GM19035 (cell line): Measurements from ENCODE around the gene ADA.
"Not testable (repeated sequence)": the region's sequence is repeated elsewhere in the genome, so short reads cannot be mapped to it uniquely, and the experiment has no call there.

ENCODE experiments used
- ATAC-seq: cut with Tn5 transposase; IDR thresholded peaks from one replicate; pipeline ENCODE4 v1.9.1; 2021; ENCODE audit not compliant: unreplicated experiment

Gene ADA

GRCh38 chr20:44678990-44679611 lies 27.6 kb upstream of the ADA start:
- no peak for ATAC-seq

DNA sequence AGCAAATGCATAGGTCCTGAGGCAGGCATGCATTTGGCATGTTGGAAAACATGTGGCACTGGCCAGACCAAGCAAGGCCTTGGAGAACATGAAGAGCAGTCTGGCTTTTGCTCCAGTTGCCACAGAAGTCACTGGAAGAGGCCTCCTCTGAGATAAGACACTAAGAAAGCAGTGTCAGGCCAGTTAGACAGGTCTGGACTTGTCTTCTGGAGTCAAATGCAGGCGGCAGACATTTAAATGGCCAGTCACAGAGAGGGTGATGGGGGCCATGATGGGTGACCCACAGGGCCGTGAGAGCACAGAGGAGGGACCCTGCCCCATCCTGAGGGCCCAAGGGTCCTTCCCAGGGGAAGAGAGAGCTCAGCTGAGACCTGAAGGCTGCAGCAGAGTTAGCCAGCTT lies 26.7 kb upstream of the ADA start:
- no peak for ATAC-seq

GRCh38 chr20:44672318-44672902 lies 20.9 kb upstream of the ADA start:
- ATAC-seq, result not testable (repeated sequence)

DNA sequence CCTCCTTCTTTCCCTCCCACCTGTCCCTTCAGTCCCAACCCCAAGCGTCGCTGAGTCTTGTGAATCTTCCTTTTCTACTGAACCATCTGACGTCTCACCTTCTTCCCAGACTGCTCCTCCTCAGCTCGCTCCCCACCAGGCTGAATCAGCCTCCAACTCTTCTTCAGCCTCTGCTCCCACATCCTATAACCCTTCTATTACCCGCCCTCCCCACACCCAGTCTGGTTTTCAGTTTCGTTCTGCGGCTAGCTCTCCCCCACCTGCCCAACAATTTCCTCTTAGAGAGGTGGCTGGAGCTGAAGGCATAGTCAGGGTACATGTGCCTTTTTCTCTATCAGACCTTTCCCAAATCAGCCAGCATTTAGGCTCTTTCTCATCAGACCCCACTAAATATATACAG lies 20.0 kb upstream of the ADA start:
- ATAC-seq, result not testable (repeated sequence)

- not testable (repeated sequence) for ATAC-seq
Observed at GRCh38 chr20:44670851-44671250, 19.4 kb upstream of the ADA start.

DNA sequence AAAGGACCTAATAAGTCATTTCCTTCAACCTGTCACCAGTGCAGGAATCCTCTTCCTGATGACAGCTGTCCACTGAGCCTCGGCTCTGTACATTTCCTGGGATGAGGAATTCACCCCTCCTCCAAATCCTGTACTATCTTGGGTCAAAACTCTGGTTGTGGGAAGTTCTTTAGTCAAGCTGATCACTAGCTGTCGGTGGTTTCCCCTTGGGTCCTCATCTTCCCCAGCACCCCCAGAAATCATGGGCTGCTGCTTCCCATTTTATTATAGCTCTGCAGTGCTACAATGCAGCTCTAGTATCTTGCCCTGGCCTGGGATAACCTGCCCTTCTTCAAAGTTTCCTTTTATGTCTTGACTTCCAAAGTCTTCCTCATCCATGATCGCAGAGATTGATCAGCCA lies 14.6 kb upstream of the ADA start:
- no peak for ATAC-seq

DNA sequence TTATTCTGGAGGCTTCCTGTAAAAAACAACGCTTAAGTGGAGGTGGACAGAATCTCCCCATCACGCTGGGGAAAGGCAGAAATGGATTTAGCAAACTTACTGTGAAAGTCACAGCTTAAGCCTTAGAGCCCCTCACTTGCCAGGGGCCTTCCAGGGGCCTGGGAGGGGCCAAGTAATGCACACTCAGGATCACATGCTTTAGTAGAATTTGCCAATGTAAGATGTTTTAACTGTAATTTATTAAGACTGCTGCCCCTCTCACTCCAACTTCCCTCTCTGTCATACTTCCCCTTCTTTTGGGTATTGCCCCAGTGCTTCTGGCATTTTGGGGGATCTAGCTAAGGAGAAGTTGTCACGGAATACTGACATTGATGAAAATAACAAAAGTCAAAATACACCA lies 12.6 kb upstream of the ADA start:
- no peak for ATAC-seq

DNA sequence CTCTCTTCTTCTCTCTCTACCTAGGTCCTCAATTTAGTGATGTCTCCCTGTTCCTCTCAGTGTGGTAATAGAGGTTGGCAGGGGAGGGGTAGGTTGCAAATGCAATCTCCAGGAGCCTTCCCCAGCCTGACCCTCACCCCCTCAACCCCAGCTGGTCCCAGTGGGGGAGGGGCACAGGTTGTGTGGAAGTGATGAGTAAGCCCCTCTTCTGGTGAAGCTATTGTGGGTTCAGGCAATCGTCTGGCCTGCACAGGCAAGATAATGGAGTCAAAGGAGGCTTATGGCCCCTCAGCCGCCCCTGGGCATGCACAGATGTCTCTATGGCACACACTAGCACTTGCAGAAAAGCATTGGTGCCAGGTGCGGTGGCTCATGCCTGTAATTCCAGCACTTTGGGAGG lies 10.8 kb upstream of the ADA start:
- no peak for ATAC-seq

DNA sequence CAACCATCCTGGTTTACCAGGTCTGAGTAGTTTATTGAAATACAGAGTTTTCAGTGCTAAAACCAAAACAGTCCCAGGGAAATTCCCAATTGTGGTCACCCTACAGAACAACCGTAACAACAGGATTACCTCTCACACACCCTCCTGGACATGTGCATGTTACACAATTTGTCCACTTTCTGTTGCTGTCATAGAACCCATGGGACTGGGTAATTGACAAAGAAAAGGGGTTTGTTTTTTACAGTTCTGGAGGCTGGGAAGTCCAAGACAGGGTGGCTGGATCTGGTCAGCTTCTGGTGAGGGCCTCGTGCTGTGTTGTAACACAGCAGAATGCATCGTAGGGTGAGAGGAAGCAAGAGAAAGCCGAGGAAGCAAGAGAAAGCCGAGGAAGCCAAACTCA lies 9.1 kb upstream of the ADA start:
- no peak for ATAC-seq

- no peak for ATAC-seq
Observed at GRCh38 chr20:44659931-44660330, 8.4 kb upstream of the ADA start.

DNA sequence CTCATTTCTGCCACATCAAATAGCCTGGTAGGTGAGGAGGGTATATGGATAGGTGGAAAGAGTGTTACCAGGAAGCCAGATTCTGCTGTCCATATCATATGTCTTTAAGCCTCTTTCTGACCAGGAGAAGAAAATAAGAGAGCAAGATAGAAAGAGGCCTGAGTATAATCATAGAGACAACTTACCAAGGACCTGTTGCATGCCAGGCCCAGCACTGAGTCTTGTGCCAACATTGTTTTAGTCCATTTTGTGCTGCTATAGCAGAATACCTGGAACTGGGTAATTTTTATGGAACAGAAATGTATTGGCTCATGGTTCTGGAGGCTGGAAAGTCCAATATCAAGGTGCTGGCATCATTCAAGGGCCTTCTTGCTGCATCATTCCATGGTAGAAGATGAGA lies 7.3 kb upstream of the ADA start:
- no peak for ATAC-seq

DNA sequence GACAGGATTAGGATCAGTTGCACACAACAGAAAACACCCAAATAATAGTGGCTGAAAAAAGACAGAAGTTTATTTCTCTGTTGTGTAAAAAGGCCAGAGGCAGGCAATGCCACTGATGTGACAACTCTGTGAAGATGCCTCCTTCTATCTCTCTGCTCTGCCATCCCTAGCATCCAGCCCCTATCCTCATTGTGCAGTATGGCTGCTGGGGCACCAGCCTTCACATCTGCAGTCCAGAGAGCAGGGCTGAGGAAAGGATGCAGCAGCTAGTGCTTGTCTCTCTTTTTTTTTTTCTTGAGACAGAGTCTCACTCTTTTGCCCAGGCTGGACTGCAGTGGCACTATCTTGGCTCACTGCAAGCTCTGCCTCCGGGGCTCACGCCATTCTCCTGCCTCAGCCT lies 6.4 kb upstream of the ADA start:
- no peak for ATAC-seq

DNA sequence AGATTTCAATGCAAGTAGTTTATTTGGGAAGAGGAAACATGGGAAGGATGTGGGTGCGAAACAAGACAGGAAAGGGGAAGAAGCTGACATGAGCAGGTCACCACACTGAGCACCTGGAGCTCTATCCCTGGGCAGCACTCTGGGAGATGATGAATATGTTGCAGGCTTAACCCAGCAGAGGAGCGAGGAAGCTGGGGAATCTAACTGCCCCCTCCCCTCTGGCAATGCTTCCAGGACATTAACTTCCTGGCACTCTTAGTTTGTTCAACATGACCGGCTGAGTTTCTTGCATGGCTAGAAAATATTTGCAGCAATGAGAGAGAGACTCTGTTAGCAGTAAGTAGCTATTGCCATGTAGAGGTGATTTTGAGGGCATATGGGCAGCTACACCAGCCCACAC lies 4.9 kb upstream of the ADA start:
- no peak for ATAC-seq

DNA sequence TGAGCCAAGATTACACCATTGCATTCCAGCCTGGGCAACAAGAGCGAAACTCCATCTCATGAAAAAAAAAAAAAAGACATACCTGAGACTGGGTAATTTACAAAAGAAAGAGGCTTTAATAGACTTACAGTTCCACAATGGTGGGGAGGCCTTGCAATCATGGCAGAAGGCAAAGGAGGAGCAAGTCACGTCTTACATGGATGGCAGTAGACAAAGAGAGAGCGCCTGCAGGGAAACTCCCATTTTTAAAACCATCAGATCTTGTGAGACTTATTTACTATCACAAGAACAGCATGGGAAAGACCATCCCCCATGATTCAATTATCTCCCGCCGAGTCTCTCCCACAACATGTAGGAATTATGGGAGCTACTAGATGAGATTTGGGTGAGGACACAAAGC lies 2.7 kb upstream of the ADA start:
- not testable (repeated sequence) for ATAC-seq

- no peak for ATAC-seq
Observed at GRCh38 chr20:44653546-44653945, 2.0 kb upstream of the ADA start.

DNA sequence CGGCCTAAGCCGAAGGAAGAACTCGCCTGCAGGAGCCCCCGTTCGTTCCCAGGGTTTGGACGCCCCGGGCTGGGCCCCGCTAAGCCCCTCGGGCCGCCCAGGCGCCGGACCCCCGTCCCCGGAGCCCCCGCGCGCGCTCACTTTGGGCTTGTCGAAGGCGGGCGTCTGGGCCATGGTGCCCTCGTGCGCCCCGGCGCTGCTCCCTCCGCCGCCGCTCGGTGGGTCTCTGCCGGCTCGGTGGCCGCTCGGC lies 140 bp downstream of the ADA start:
- ATAC-seq, result no peak

GRCh38 chr20:44650771-44651433 lies 597 bp downstream of the ADA start:
- ATAC-seq, result no peak

GRCh38 chr20:44649976-44650375 lies 1.5 kb downstream of the ADA start:
- ATAC-seq, result no peak

DNA sequence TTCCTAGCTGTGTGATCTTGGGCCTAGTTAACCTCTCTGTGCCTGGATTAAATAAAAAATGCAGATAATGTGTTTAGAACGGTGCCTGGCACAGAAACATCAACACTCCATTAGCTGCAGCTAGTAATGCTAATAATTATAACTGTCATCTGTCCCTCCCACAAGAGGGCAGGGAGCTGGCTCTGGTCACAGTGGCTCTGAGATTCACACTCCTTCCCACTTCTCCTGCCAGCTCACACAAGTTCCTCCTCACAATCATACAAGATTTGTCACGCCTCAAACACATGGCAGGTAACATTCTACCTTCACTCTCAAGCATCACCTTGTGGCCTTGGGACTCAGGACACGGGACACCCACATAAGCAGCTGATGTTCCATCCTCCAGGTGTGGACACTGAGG lies 2.4 kb downstream of the ADA start:
- ATAC-seq, result no peak

DNA sequence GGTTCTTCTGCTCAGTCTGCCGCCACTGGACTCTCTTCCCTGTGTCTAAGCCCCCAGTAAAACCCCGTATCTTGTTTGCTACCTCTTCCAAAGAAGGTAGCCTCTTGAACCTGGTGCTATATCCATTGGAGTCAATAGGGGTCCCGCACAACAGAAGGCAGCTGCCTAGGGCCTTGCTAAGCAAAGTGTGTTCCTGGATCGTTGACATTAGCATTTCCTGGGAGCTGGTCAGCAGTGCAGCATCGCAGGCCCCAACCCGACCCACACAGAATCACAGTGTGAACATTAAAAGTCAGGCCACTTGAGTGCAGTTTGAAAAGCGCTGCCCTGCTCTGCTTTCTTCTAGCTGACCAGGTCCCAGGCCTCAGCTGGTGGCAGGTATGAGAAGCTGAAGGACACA lies 2.9 kb downstream of the ADA start:
- ATAC-seq, result no peak

GRCh38 chr20:44648068-44648467 lies 3.4 kb downstream of the ADA start:
- ATAC-seq, result no peak

- ATAC-seq, result peak; percentile 56
Observed at GRCh38 chr20:44646641-44647274, 4.7 kb downstream of the ADA start.
